Neural cell (in vitro differentiated cells): ENCODE data around the gene PTH1R. TPM values are rescaled to one million over a fixed set of nuclear protein-coding genes. Genes with fewer than 3 reads are reported as not detected.

Source experiments
- H2AFZ ChIP-seq: fragments of 200-600, 300-800 bp; sonication (generic), shearing (Covaris generic); 2 replicates; pipeline ENCODE4 v1.6.0; 2014; ENCODE audit warnings: low read depth, mild to moderate bottlenecking, antibody characterized with exemption, low read length, moderate library complexity
- H3F3A ChIP-seq: fragments of 200-600 bp; shearing (Covaris generic); 2 replicates; pipeline ENCODE4 v1.6.1; 2016; ENCODE audit warnings: mild to moderate bottlenecking, moderate library complexity, mixed read lengths, antibody characterized with exemption, low read length; ENCODE audit not compliant: insufficient read depth, poor library complexity, severe bottlenecking
- H3K27ac ChIP-seq: fragments of 200-600, 300-800 bp; sonication (generic), shearing (Covaris generic); 2 replicates; pipeline ENCODE4 v1.5.1; 2014; ENCODE audit warnings: mild to moderate bottlenecking, low read length, moderate library complexity
- H3K27me3 ChIP-seq: fragments of 300-800, 200-600 bp; sonication (generic), shearing (Covaris generic); 2 replicates; pipeline ENCODE4 v1.6.0; 2014; ENCODE audit warnings: mild to moderate bottlenecking, low read depth, low read length, moderate library complexity; ENCODE audit not compliant: insufficient read depth
- H3K36me3 ChIP-seq: fragments of 300-800, 200-600 bp; sonication (generic), shearing (Covaris generic); 2 replicates; pipeline ENCODE4 v1.5.1; 2014; ENCODE audit warnings: mild to moderate bottlenecking, antibody characterized with exemption, low read length, moderate library complexity; ENCODE audit not compliant: insufficient read depth
- H3K4me2 ChIP-seq: fragments of 300-800, 200-600 bp; sonication (generic), shearing (Covaris generic); 2 replicates; pipeline ENCODE4 v1.6.0; 2014; ENCODE audit warnings: mild to moderate bottlenecking, low read length
- H3K4me3 ChIP-seq: fragments of 300-800, 200-600 bp; sonication (generic), shearing (Covaris generic); 2 replicates; pipeline ENCODE4 v1.5.1; 2014; ENCODE audit warnings: mild to moderate bottlenecking, low read length, moderate library complexity
- H3K79me2 ChIP-seq: fragments of 200-600 bp; shearing (Covaris generic); replicated peaks from 2 replicates; pipeline ENCODE4 v1.6.0; 2014; ENCODE audit warnings: mild to moderate bottlenecking, low read length, moderate library complexity; ENCODE audit not compliant: insufficient read depth
- H3K9ac ChIP-seq: fragments of 300-800, 200-600 bp; sonication (generic), shearing (Covaris generic); 2 replicates; pipeline ENCODE4 v1.6.1; 2016; ENCODE audit warnings: mild to moderate bottlenecking, low read length, mixed read lengths
- H3K9me2 ChIP-seq: fragments of 200-600 bp; shearing (Covaris generic); 2 replicates; pipeline ENCODE4 v1.6.1; 2016; ENCODE audit warnings: mild to moderate bottlenecking, low read length, mixed read lengths; ENCODE audit not compliant: insufficient read depth
- H3K9me3 ChIP-seq: fragments of 200-600, 300-800 bp; sonication (generic), shearing (Covaris generic); 2 replicates; pipeline ENCODE4 v1.6.1; 2016; ENCODE audit warnings: mild to moderate bottlenecking, mixed run types, low read length, moderate library complexity, mixed read lengths
- H4K20me1 ChIP-seq: fragments of 200-600 bp; shearing (Covaris generic); 2 replicates; pipeline ENCODE4 v1.6.1; 2016; ENCODE audit warnings: mild to moderate bottlenecking, mixed run types; ENCODE audit not compliant: insufficient read depth
- CTCF ChIP-seq: fragments of 450-650 bp; IDR thresholded peaks from 2 replicates; pipeline ENCODE4 v1.5.1; 2014; ENCODE audit warnings: antibody characterized with exemption, mild to moderate bottlenecking, moderate library complexity; ENCODE audit not compliant: poor library complexity, severe bottlenecking
- EP300 ChIP-seq: fragments of 450-650 bp; conservative IDR thresholded peaks from 2 replicates; pipeline ENCODE4 v1.6.1; 2014; ENCODE audit warnings: antibody characterized with exemption, mild to moderate bottlenecking, moderate library complexity; ENCODE audit not compliant: poor library complexity, severe bottlenecking
- EZH2 ChIP-seq: fragments of 200-600, 300-800 bp; shearing (Covaris generic), sonication (generic); IDR thresholded peaks from 2 replicates; pipeline ENCODE4 v1.6.1; 2014; ENCODE audit warnings: antibody characterized with exemption, low read length, borderline replicate concordance, mild to moderate bottlenecking; ENCODE audit not compliant: insufficient read depth, poor library complexity, severe bottlenecking
- MXI1 ChIP-seq: fragments of 450-650 bp; conservative IDR thresholded peaks from 2 replicates; pipeline ENCODE4 v1.6.1; 2014; ENCODE audit warnings: antibody characterized with exemption, mild to moderate bottlenecking; ENCODE audit not compliant: poor library complexity, severe bottlenecking
- POLR2AphosphoS5 ChIP-seq: IDR thresholded peaks from 2 replicates; pipeline ENCODE4 v1.6.1; 2012
- RAD21 ChIP-seq: fragments of 450-650 bp; conservative IDR thresholded peaks from 2 replicates; pipeline ENCODE4 v1.6.1; 2014; ENCODE audit warnings: antibody characterized with exemption, mild to moderate bottlenecking, moderate library complexity
- REST ChIP-seq: IDR thresholded peaks from 2 replicates; pipeline ENCODE4 v1.6.1; 2012; ENCODE audit warnings: borderline replicate concordance
- SMC3 ChIP-seq: fragments of 450-650 bp; conservative IDR thresholded peaks from 2 replicates; pipeline ENCODE4 v1.6.1; 2014; ENCODE audit warnings: antibody characterized with exemption, mild to moderate bottlenecking, moderate library complexity; ENCODE audit not compliant: poor library complexity
- TAF1 ChIP-seq: IDR thresholded peaks from 2 replicates; pipeline ENCODE4 v1.6.1; 2012; ENCODE audit warnings: low read depth
- polyA plus RNA-seq: library from polyadenylated mRNA; depleted of rRNA; stranded (reverse); fragments of >200 nt; gene quantifications from 2 replicates; pipeline ENCODE4 v1.2.3, GENCODE V29; 2014

PTH1R gene
- polyA plus RNA-seq, 1 donor from 2014 or later: not detected

- H3K4me3 ChIP-seq: no peak overlapping the region
- H3K9ac ChIP-seq: no peak overlapping the region
- no peak overlapping the region for H3K27ac ChIP-seq
- H3K79me2 ChIP-seq: no peaks in the 10 kb centered on the region
- no peaks in the 10 kb centered on the region for H4K20me1 ChIP-seq
- no peaks in the 10 kb centered on the region for H3K9me2 ChIP-seq
- H3K36me3 ChIP-seq: no peaks in the 10 kb centered on the region
- no peaks in the 10 kb centered on the region for H3K9me3 ChIP-seq
- peaks cover 5% of the 10 kb centered on the region for H3K27me3 ChIP-seq
- no peak overlapping the region for H3K4me2 ChIP-seq
- no peak for TF ChIP-seq SMC3
- TF ChIP-seq CTCF: no peak
- TF ChIP-seq POLR2AphosphoS5: no peak
- no peak for TF ChIP-seq EZH2
- TF ChIP-seq RAD21: no peak
- no peak for TF ChIP-seq REST
- no peak for TF ChIP-seq TAF1
- TF ChIP-seq MXI1: no peak
- no peak for TF ChIP-seq EP300
- no peaks in the 10 kb centered on the region for H3F3A ChIP-seq
- H2AFZ ChIP-seq: no peak overlapping the region
Observed at GRCh38 chr3:46900007-46900292, 22.4 kb downstream of the PTH1R start.

- Histone ChIP-seq H3F3A (no peaks in the 10 kb centered on the region), H3K4me2 (no peak overlapping the region), H3K27me3 (peaks cover 5% of the 10 kb centered on the region), H2AFZ (no peak overlapping the region), H3K9ac (no peak overlapping the region), H4K20me1 (no peaks in the 10 kb centered on the region), H3K27ac (no peak overlapping the region), H3K4me3 (no peak overlapping the region), H3K9me3 (no peaks in the 10 kb centered on the region), H3K36me3 (no peaks in the 10 kb centered on the region), H3K9me2 (no peaks in the 10 kb centered on the region), H3K79me2 (no peaks in the 10 kb centered on the region)
- TF ChIP-seq EZH2: no peak
- no peak for TF ChIP-seq TAF1
Observed at GRCh38 chr3:46900356-46900755, 22.8 kb downstream of the PTH1R start.

- Histone ChIP-seq H3K27me3 (peaks cover 5% of the 10 kb centered on the region), H3K9me3 (no peaks in the 10 kb centered on the region), H4K20me1 (no peaks in the 10 kb centered on the region), H3K4me3 (no peak overlapping the region), H3K9me2 (no peaks in the 10 kb centered on the region), H3K4me2 (no peak overlapping the region), H3K27ac (no peak overlapping the region), H3K9ac (no peak overlapping the region), H3F3A (no peaks in the 10 kb centered on the region), H2AFZ (no peak overlapping the region), H3K36me3 (no peaks in the 10 kb centered on the region), H3K79me2 (no peaks in the 10 kb centered on the region)
- TF ChIP-seq MXI1 (no peak), EP300 (no peak), REST (no peak), SMC3 (no peak), TAF1 (no peak), CTCF (no peak), RAD21 (no peak), EZH2 (no peak), POLR2AphosphoS5 (no peak)
Observed at GRCh38 chr3:46901061-46901460, 23.5 kb downstream of the PTH1R start.
